Liver (tissue), 9 donors: Measurements from ENCODE around the gene SLC25A13. TPM values are rescaled to one million over a fixed set of nuclear protein-coding genes. Genes with fewer than 3 reads are reported as not detected.

Experiments
- DNase-seq: peaks from one replicate; pipeline ENCODE4 v3.0.0-alpha.2; 2017; ENCODE audit warnings: low spot score
- H3K27ac ChIP-seq, 2 donors: one replicate each; pipeline ENCODE4 v1.7.0; 2013; ENCODE audit warnings: inconsistent platforms in 2 of 2, low read length in 2 of 2, control low read depth in 1 of 2, low read depth in 1 of 2, mild to moderate bottlenecking in 1 of 2
- H3K27me3 ChIP-seq, 4 donors: one replicate each; pipeline versions ENCODE4 v1.6.1 to v1.7.0; 2013; ENCODE audit warnings: low read length in 3 of 4, inconsistent platforms in 1 of 4, mild to moderate bottlenecking in 1 of 4, moderate library complexity in 1 of 4; ENCODE audit not compliant: control insufficient read depth in 4 of 4, insufficient read depth in 4 of 4
- H3K36me3 ChIP-seq, 4 donors: one replicate each; pipeline versions ENCODE4 v1.6.1 to v1.7.0; 2013; ENCODE audit warnings: low read length in 3 of 4, mild to moderate bottlenecking in 3 of 4, low read depth in 1 of 4, moderate library complexity in 1 of 4; ENCODE audit not compliant: control insufficient read depth in 4 of 4, insufficient read depth in 3 of 4
- H3K4me1 ChIP-seq, 4 donors: one replicate each; pipeline versions ENCODE4 v1.6.1 to v1.7.0; 2013; ENCODE audit warnings: low read length in 3 of 4, mild to moderate bottlenecking in 3 of 4, moderate library complexity in 1 of 4; ENCODE audit not compliant: control insufficient read depth in 4 of 4, insufficient read depth in 4 of 4
- H3K4me3 ChIP-seq, 3 donors: one replicate each; pipeline versions ENCODE4 v1.6.1 to v1.7.0; 2013; ENCODE audit warnings: low read length in 3 of 3, control low read depth in 1 of 3, low read depth in 1 of 3, mild to moderate bottlenecking in 1 of 3
- H3K9ac ChIP-seq, 2 donors: one replicate each; pipeline ENCODE4 v1.7.0; 2013; ENCODE audit warnings: low read length in 2 of 2, mild to moderate bottlenecking in 2 of 2, moderate library complexity in 2 of 2, control low read depth in 1 of 2, low read depth in 1 of 2
- H3K9me3 ChIP-seq, 4 donors: one replicate each; pipeline versions ENCODE4 v1.6.1 to v1.7.0; 2013; ENCODE audit warnings: low read length in 3 of 4; ENCODE audit not compliant: control insufficient read depth in 4 of 4
- ATF3 ChIP-seq: IDR thresholded peaks from 2 replicates; pipeline ENCODE4 v1.6.1; 2016; ENCODE audit warnings: antibody characterized with exemption
- CTCF ChIP-seq: fragments of 150-350 bp; IDR thresholded peaks from 2 replicates; pipeline ENCODE4 v1.5.1; 2017; ENCODE audit warnings: improper control_type of control experiment, low read depth, low read length; ENCODE audit not compliant: missing input control
- EGR1 ChIP-seq, 2 donors: IDR thresholded peaks; 2 replicates each; pipeline ENCODE4 v1.6.1; 2016 to 2018; ENCODE audit warnings: antibody characterized with exemption in 2 of 2, low read depth in 2 of 2
- FOXA1 ChIP-seq: IDR thresholded peaks from 2 replicates; pipeline ENCODE4 v1.6.1; 2016; ENCODE audit warnings: antibody characterized with exemption
- FOXA2 ChIP-seq: IDR thresholded peaks from 2 replicates; pipeline ENCODE4 v1.6.1; 2016; ENCODE audit warnings: antibody characterized with exemption
- GABPA ChIP-seq, 2 donors: IDR thresholded peaks in 1 of 2; conservative IDR thresholded peaks in 1 of 2; 2 replicates each; pipeline ENCODE4 v1.6.1; 2016; ENCODE audit warnings: antibody characterized with exemption in 2 of 2, mild to moderate bottlenecking in 1 of 2, moderate library complexity in 1 of 2
- HNF4A ChIP-seq, 2 donors: conservative IDR thresholded peaks; 2 replicates each; pipeline ENCODE4 v1.6.1; 2016; ENCODE audit warnings: antibody characterized with exemption in 2 of 2, mild to moderate bottlenecking in 2 of 2
- HNF4G ChIP-seq: IDR thresholded peaks from 2 replicates; pipeline ENCODE4 v1.6.1; 2016; ENCODE audit warnings: antibody characterized with exemption
- JUND ChIP-seq, 2 donors: IDR thresholded peaks; 2 replicates each; pipeline ENCODE4 v1.6.1; 2016; ENCODE audit warnings: antibody characterized with exemption in 2 of 2
- MAX ChIP-seq: IDR thresholded peaks from 2 replicates; pipeline ENCODE4 v1.6.1; 2016; ENCODE audit warnings: antibody characterized with exemption
- NR2F2 ChIP-seq: IDR thresholded peaks from 2 replicates; pipeline ENCODE4 v1.6.1; 2016; ENCODE audit warnings: antibody characterized with exemption
- RAD21 ChIP-seq, 2 donors: IDR thresholded peaks; 2 replicates each; pipeline ENCODE4 v1.6.1; 2016; ENCODE audit warnings: antibody characterized with exemption in 2 of 2, mild to moderate bottlenecking in 2 of 2
- REST ChIP-seq: IDR thresholded peaks from 2 replicates; pipeline ENCODE4 v1.6.1; 2016; ENCODE audit warnings: antibody characterized with exemption, mild to moderate bottlenecking
- RXRA ChIP-seq, 2 donors: IDR thresholded peaks; 2 replicates each; pipeline ENCODE4 v1.6.1; 2017 to 2018; ENCODE audit warnings: antibody characterized with exemption in 2 of 2, mild to moderate bottlenecking in 1 of 2
- SP1 ChIP-seq: IDR thresholded peaks from 2 replicates; pipeline ENCODE4 v1.6.1; 2018; ENCODE audit warnings: antibody characterized with exemption, mild to moderate bottlenecking
- TAF1 ChIP-seq: conservative IDR thresholded peaks from 2 replicates; pipeline ENCODE4 v1.6.1; 2016; ENCODE audit warnings: antibody characterized with exemption, mild to moderate bottlenecking
- YY1 ChIP-seq: IDR thresholded peaks from 2 replicates; pipeline ENCODE4 v1.6.1; 2016; ENCODE audit warnings: antibody characterized with exemption, mild to moderate bottlenecking
- ZBTB33 ChIP-seq: IDR thresholded peaks from 2 replicates; pipeline ENCODE4 v1.6.1; 2016; ENCODE audit warnings: antibody characterized with exemption
- WGBS: extraction: QIAGEN DNeasy Blood & Tissue Kit; methylation state at CpG from one replicate; pipeline ENCODE4 v1.1.7; 2013; 5-methylcytosine and 5-hydroxymethylcytosine counted together
- polyA plus RNA-seq, 2 donors: library from polyadenylated mRNA; stranded (reverse) in 1 of 2; unstranded in 1 of 2; fragments of 200-250 nt in 1 of 2; fragments of >200 nt in 1 of 2; fragmentation: Nextera tagmentation in 1 of 2; extraction: Ambion mirVana in 1 of 2; gene quantifications; one replicate each; pipeline versions ENCODE4 v1.2.1 to v1.2.3, GENCODE V29; 2013 to 2015
- total RNA-seq, 2 donors: library from RNA; depleted of rRNA; stranded (reverse); fragments of >200 nt; gene quantifications; one replicate each; pipeline ENCODE4 v1.2.3, GENCODE V29; 2014
- donor health status: healthy.
- donor health status: healthy.
- donor health status: healthy.
- donor health status: healthy.
- donor health status: healthy.

The SLC25A13 gene
- total and polyA plus RNA-seq, 4 donors: 45.6 to 116 (median 63.9) TPM

GRCh38 chr7:96152706-96153105 lies 169.2 kb downstream of the SLC25A13 start:
- Histone ChIP-seq H3K27me3 (no peaks in the 10 kb centered on the region), H3K36me3 (peaks cover 8 to 47% (median 15%) of the 10 kb centered on the region in 4 donors), H3K9ac (no peak overlapping the region), H3K9me3 (no peaks in the 10 kb centered on the region), H3K4me1 (no peaks in the 10 kb centered on the region), H3K27ac (no peak overlapping the region), H3K4me3 (no peak overlapping the region)
- TF ChIP-seq YY1 (no peak), HNF4A (conservative IDR thresholded peaks at IDR 0.05) (peak in 1 of 2 donors; percentile 7)
- WGBS: 92% methylated on average over 5 of the region's 5 CpGs
- DNase-seq: no peak

- H3K27me3 ChIP-seq: no peaks in the 10 kb centered on the region
- no peaks in the 10 kb centered on the region for H3K9me3 ChIP-seq
- WGBS: 98% methylated on average over 3 of the region's 3 CpGs
- TF ChIP-seq HNF4A (conservative IDR thresholded peaks at IDR 0.05) (no peak), CTCF (no peak), GABPA (IDR thresholded peaks at IDR 0.05 in 1 of 2, conservative IDR thresholded peaks at IDR 0.05 in 1 of 2) (no peak), JUND (IDR thresholded peaks at IDR 0.05) (no peak), YY1 (no peak), MAX (no peak), EGR1 (IDR thresholded peaks at IDR 0.05; ENCODE audit: low read depth in 2 of 2) (no peak), ATF3 (no peak), HNF4G (no peak), NR2F2 (no peak), RXRA (IDR thresholded peaks at IDR 0.05) (no peak), FOXA2 (no peak), ZBTB33 (no peak), RAD21 (IDR thresholded peaks at IDR 0.05) (no peak), REST (no peak), SP1 (no peak), TAF1 (no peak), FOXA1 (no peak)
- peaks cover 5 to 45% (median 12%) of the 10 kb centered on the region in 4 donors for H3K36me3 ChIP-seq
- no peak overlapping the region for H3K9ac ChIP-seq
- no peak overlapping the region for H3K4me3 ChIP-seq
- no peak overlapping the region for H3K27ac ChIP-seq
- no peak for DNase-seq
- H3K4me1 ChIP-seq: no peaks in the 10 kb centered on the region
Observed at GRCh38 chr7:96151889-96152288, 170.0 kb downstream of the SLC25A13 start.
